Coronary artery (tissue), 2 donors: Measurements from ENCODE around the gene TMEM134.
A peak's percentile ranks its signal among the peaks of the same experiment; 100 is the strongest.
"Not testable (repeated sequence)": the region's sequence is repeated elsewhere in the genome, so short reads cannot be mapped to it uniquely, and the experiment has no call there.

Experiments used
- DNase-seq: peaks from one replicate; pipeline ENCODE4 v3.0.0-alpha.2; 2017; ENCODE audit warnings: low spot score
- H3K27ac ChIP-seq, 2 donors: fragments of 200-600 bp; sonication (generic); one replicate each; pipeline ENCODE4 v1.5.1; 2016 to 2019
- H3K4me3 ChIP-seq: fragments of 200-600 bp; sonication (generic); 2 replicates; pipeline ENCODE4 v1.5.1; 2016; ENCODE audit warnings: mild to moderate bottlenecking, moderate library complexity
- TF ChIP-seq, protein P1 (sequence below): fragments of 200-600 bp; sonication (generic); IDR thresholded peaks from one replicate; pipeline ENCODE4 v1.5.1; 2019; ENCODE audit warnings: antibody characterized with exemption

The TMEM134 gene, protein sequence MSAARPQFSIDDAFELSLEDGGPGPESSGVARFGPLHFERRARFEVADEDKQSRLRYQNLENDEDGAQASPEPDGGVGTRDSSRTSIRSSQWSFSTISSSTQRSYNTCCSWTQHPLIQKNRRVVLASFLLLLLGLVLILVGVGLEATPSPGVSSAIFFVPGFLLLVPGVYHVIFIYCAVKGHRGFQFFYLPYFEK

DNA sequence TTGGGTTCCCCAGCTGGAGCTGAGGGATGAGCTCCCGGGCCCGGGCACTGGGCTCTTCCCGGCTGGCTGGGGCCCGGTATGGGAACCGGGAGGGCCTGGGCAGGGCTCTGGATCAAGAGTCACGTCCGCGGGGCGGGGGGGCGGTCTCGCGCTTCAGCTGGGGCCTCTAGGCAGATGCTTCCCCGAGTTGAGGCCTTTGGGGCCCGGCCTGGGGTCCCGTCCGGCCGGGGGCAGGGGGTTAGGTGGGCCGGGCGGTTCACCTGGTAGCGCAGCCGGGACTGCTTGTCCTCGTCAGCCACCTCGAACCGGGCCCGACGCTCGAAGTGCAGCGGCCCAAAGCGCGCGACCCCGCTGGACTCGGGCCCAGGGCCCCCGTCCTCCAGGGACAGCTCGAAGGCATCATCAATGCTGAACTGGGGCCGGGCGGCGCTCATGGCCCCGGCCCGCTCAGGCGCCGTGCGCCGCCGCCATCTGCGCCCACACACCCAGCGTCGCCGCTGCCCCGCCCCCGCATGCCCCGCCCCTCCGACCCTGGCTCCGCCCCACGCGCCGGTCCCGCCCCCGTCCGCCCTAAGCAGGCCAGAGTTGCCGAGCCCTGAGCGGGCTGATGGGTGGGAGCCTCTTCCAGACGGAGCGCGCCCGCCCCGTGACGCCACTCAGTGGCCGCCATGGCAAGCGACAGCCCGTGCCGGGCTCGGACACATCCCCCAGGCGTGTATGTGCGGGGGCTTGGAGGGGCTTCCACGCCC, at the start of gene TMEM134:
Gene TMEM134, minus strand, starts transcription at position 493 of the 749 bp plus-strand sequence. Its CDS starts 59 bp downstream, at position 434.
- peak; percentile 96 for DNase-seq
- Histone ChIP-seq H3K27ac (peak within 1 kb of the TSS; percentile 77 to 91), H3K4me3 (peak within 1 kb of the TSS; percentile 93)
- TF ChIP-seq, protein P1, sequence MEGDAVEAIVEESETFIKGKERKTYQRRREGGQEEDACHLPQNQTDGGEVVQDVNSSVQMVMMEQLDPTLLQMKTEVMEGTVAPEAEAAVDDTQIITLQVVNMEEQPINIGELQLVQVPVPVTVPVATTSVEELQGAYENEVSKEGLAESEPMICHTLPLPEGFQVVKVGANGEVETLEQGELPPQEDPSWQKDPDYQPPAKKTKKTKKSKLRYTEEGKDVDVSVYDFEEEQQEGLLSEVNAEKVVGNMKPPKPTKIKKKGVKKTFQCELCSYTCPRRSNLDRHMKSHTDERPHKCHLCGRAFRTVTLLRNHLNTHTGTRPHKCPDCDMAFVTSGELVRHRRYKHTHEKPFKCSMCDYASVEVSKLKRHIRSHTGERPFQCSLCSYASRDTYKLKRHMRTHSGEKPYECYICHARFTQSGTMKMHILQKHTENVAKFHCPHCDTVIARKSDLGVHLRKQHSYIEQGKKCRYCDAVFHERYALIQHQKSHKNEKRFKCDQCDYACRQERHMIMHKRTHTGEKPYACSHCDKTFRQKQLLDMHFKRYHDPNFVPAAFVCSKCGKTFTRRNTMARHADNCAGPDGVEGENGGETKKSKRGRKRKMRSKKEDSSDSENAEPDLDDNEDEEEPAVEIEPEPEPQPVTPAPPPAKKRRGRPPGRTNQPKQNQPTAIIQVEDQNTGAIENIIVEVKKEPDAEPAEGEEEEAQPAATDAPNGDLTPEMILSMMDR: no peak

GRCh38 chr11:67517784-67518552, 48.9 kb upstream of the TMEM134 start:
- TF ChIP-seq, protein P1: no peak
- no peak overlapping the region for H3K4me3 ChIP-seq
- DNase-seq: peak; percentile 53
- no peak overlapping the region for H3K27ac ChIP-seq

- peak; percentile 55 for DNase-seq
- TF ChIP-seq, protein P1: no peak
- Histone ChIP-seq H3K4me3 (no peak overlapping the region), H3K27ac (no peak overlapping the region)
Observed at GRCh38 chr11:67516806-67517205, 47.8 kb upstream of the TMEM134 start.

GRCh38 chr11:67514116-67514515, 45.1 kb upstream of the TMEM134 start:
- Histone ChIP-seq H3K4me3 (no peak overlapping the region), H3K27ac (no peak overlapping the region)
- TF ChIP-seq, protein P1: no peak
- no peak for DNase-seq

DNA sequence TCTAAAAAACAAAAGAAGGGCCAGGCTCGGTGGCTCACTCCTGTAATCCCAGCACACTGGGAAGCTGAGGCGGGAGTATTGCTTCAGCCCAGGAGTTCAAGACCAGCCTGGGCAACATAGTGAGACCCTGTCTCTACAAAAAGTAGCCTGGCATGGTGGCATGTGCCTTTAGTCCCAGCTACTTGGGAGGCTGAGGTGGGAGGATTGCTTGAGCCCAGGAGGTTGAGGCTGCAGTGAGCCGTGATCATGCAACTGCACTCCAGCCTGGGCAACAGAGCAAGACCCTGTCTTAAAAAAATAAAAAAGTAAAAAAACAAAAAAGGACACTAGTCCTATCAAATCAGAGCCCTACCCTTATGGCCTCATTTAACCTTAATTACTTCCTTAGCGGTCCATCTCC, 42.5 kb upstream of the TMEM134 start:
- DNase-seq: peak; percentile 62
- not testable (repeated sequence) for H3K27ac ChIP-seq, H3K4me3 ChIP-seq

- TF ChIP-seq, protein P1: no peak
- H3K27ac ChIP-seq: no peak overlapping the region
- H3K4me3 ChIP-seq: no peak overlapping the region
- no peak for DNase-seq
Observed at GRCh38 chr11:67510023-67510345, 40.9 kb upstream of the TMEM134 start.

DNA sequence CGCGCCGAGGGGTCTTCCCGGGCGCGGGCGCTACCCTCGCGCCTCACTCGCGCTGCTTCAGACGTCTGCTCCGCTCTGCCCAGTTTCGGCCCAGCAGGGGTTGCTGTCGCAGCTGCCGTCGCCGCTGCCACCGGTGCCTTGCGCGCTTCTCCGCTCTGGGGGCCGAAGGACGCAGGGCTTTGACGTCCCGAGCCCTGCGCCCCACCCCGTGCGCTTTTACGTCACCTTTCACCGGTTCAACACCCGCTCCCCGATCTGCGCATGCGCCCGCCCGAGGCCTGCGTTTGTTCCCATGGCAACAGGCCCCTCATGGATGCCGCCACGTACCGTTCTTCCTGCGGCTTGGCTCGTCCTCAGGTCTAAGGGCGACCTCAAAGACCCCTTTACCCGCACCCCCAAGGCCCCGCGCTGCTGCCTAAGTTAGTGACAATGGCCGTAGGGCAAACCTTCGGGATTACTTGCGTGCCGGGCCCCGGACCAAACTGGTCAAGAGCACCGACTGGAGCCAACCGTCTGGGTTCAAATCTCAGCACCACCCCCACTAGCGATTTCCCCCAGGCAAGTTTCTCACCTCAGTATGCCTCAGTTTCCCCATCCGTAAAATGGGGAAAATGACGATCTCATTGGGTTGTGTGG, 39.6 kb upstream of the TMEM134 start:
- TF ChIP-seq, protein P1: no peak
- Histone ChIP-seq H3K27ac (peak overlapping the region; percentile 86 to 97), H3K4me3 (peak overlapping the region; percentile 78)
- DNase-seq: peak; percentile 97
